Activated naive CD4-positive, alpha-beta T cell treated with anti-CD3 and anti-CD28 coated beads, Interleukin-2, amount 50 U/mL, for 24 hours (primary cell): ENCODE results near the gene CDH1.

Experiments used
- H3K27ac Mint-ChIP-seq: one replicate; pipeline ENCODE4 v1.8.0; 2021; ENCODE audit warnings: mild to moderate bottlenecking, mixed read lengths
- H3K27me3 Mint-ChIP-seq: one replicate; pipeline ENCODE4 v1.8.0; 2021; ENCODE audit warnings: mixed read lengths
- H3K36me3 Mint-ChIP-seq: one replicate; pipeline ENCODE4 v1.8.0; 2021; ENCODE audit warnings: mixed read lengths
- H3K4me1 Mint-ChIP-seq: one replicate; pipeline ENCODE4 v1.8.0; 2021; ENCODE audit warnings: mixed read lengths
- H3K4me3 Mint-ChIP-seq: one replicate; pipeline ENCODE4 v1.8.0; 2021; ENCODE audit warnings: mild to moderate bottlenecking, mixed read lengths
- H3K9me3 Mint-ChIP-seq: one replicate; pipeline ENCODE4 v1.8.0; 2021; ENCODE audit warnings: mixed read lengths

The CDH1 gene

GRCh38 chr16:68790130-68790761, 53.2 kb downstream of the CDH1 start:
- H3K27ac Mint-ChIP-seq = no peak overlapping the region
- no peak overlapping the region for H3K4me3 Mint-ChIP-seq
- H3K4me1 Mint-ChIP-seq = no peaks in the 10 kb centered on the region
- no peaks in the 10 kb centered on the region for H3K36me3 Mint-ChIP-seq
- no peaks in the 10 kb centered on the region for H3K27me3 Mint-ChIP-seq
- no peaks in the 10 kb centered on the region for H3K9me3 Mint-ChIP-seq

- Mint-ChIP-seq H3K27ac (no peak overlapping the region), H3K4me3 (no peak overlapping the region), H3K9me3 (no peaks in the 10 kb centered on the region), H3K36me3 (no peaks in the 10 kb centered on the region), H3K4me1 (no peaks in the 10 kb centered on the region), H3K27me3 (no peaks in the 10 kb centered on the region)
Observed at GRCh38 chr16:68790944-68791343, 53.9 kb downstream of the CDH1 start.

GRCh38 chr16:68792465-68793324, 55.6 kb downstream of the CDH1 start:
- Mint-ChIP-seq H3K9me3 (no peaks in the 10 kb centered on the region), H3K27me3 (no peaks in the 10 kb centered on the region), H3K4me1 (no peaks in the 10 kb centered on the region), H3K36me3 (no peaks in the 10 kb centered on the region), H3K27ac (no peak overlapping the region), H3K4me3 (no peak overlapping the region)

- H3K4me3 Mint-ChIP-seq = no peak overlapping the region
- H3K36me3 Mint-ChIP-seq = no peaks in the 10 kb centered on the region
- H3K9me3 Mint-ChIP-seq = no peaks in the 10 kb centered on the region
- no peak overlapping the region for H3K27ac Mint-ChIP-seq
- no peaks in the 10 kb centered on the region for H3K27me3 Mint-ChIP-seq
- no peaks in the 10 kb centered on the region for H3K4me1 Mint-ChIP-seq
Observed at GRCh38 chr16:68793401-68793857, 56.3 kb downstream of the CDH1 start.

GRCh38 chr16:68798398-68798797, 61.3 kb downstream of the CDH1 start:
- Mint-ChIP-seq H3K27ac (no peak overlapping the region), H3K27me3 (no peaks in the 10 kb centered on the region), H3K4me3 (no peak overlapping the region), H3K4me1 (no peaks in the 10 kb centered on the region), H3K9me3 (no peaks in the 10 kb centered on the region), H3K36me3 (no peaks in the 10 kb centered on the region)

GRCh38 chr16:68800257-68800875, 63.3 kb downstream of the CDH1 start:
- no peaks in the 10 kb centered on the region for H3K9me3 Mint-ChIP-seq
- no peaks in the 10 kb centered on the region for H3K4me1 Mint-ChIP-seq
- no peak overlapping the region for H3K4me3 Mint-ChIP-seq
- H3K27me3 Mint-ChIP-seq = no peaks in the 10 kb centered on the region
- no peak overlapping the region for H3K27ac Mint-ChIP-seq
- H3K36me3 Mint-ChIP-seq = no peaks in the 10 kb centered on the region

GRCh38 chr16:68802190-68802589, 65.1 kb downstream of the CDH1 start:
- H3K4me3 Mint-ChIP-seq = no peak overlapping the region
- H3K27me3 Mint-ChIP-seq = no peaks in the 10 kb centered on the region
- H3K36me3 Mint-ChIP-seq = no peaks in the 10 kb centered on the region
- H3K4me1 Mint-ChIP-seq = no peaks in the 10 kb centered on the region
- H3K27ac Mint-ChIP-seq = no peak overlapping the region
- H3K9me3 Mint-ChIP-seq = no peaks in the 10 kb centered on the region

- Mint-ChIP-seq H3K36me3 (no peaks in the 10 kb centered on the region), H3K4me3 (no peak overlapping the region), H3K9me3 (no peaks in the 10 kb centered on the region), H3K4me1 (no peaks in the 10 kb centered on the region), H3K27me3 (no peaks in the 10 kb centered on the region), H3K27ac (no peak overlapping the region)
Observed at GRCh38 chr16:68806422-68806821, 69.3 kb downstream of the CDH1 start.

GRCh38 chr16:68806981-68807380, 69.9 kb downstream of the CDH1 start:
- Mint-ChIP-seq H3K36me3 (no peaks in the 10 kb centered on the region), H3K4me3 (no peak overlapping the region), H3K27ac (no peak overlapping the region), H3K27me3 (no peaks in the 10 kb centered on the region), H3K4me1 (no peaks in the 10 kb centered on the region), H3K9me3 (no peaks in the 10 kb centered on the region)

- no peak overlapping the region for H3K4me3 Mint-ChIP-seq
- peaks cover 1% of the 10 kb centered on the region for H3K27me3 Mint-ChIP-seq
- no peaks in the 10 kb centered on the region for H3K9me3 Mint-ChIP-seq
- H3K4me1 Mint-ChIP-seq = no peaks in the 10 kb centered on the region
- H3K36me3 Mint-ChIP-seq = no peaks in the 10 kb centered on the region
- no peak overlapping the region for H3K27ac Mint-ChIP-seq
Observed at GRCh38 chr16:68814516-68814915, 77.4 kb downstream of the CDH1 start.

- no peaks in the 10 kb centered on the region for H3K9me3 Mint-ChIP-seq
- H3K4me3 Mint-ChIP-seq = no peak overlapping the region
- H3K36me3 Mint-ChIP-seq = no peaks in the 10 kb centered on the region
- no peak overlapping the region for H3K27ac Mint-ChIP-seq
- no peaks in the 10 kb centered on the region for H3K27me3 Mint-ChIP-seq
- no peaks in the 10 kb centered on the region for H3K4me1 Mint-ChIP-seq
Observed at GRCh38 chr16:68823401-68824135, 86.5 kb downstream of the CDH1 start.

- no peaks in the 10 kb centered on the region for H3K4me1 Mint-ChIP-seq
- no peaks in the 10 kb centered on the region for H3K9me3 Mint-ChIP-seq
- no peak overlapping the region for H3K4me3 Mint-ChIP-seq
- no peak overlapping the region for H3K27ac Mint-ChIP-seq
- no peaks in the 10 kb centered on the region for H3K36me3 Mint-ChIP-seq
- no peaks in the 10 kb centered on the region for H3K27me3 Mint-ChIP-seq
Observed at GRCh38 chr16:68825427-68825826, 88.3 kb downstream of the CDH1 start.

- H3K4me3 Mint-ChIP-seq = no peak overlapping the region
- no peak overlapping the region for H3K27ac Mint-ChIP-seq
- no peaks in the 10 kb centered on the region for H3K9me3 Mint-ChIP-seq
- H3K36me3 Mint-ChIP-seq = no peaks in the 10 kb centered on the region
- no peaks in the 10 kb centered on the region for H3K4me1 Mint-ChIP-seq
- no peaks in the 10 kb centered on the region for H3K27me3 Mint-ChIP-seq
Observed at GRCh38 chr16:68826652-68827051, 89.6 kb downstream of the CDH1 start.

- no peaks in the 10 kb centered on the region for H3K9me3 Mint-ChIP-seq
- H3K4me3 Mint-ChIP-seq = no peak overlapping the region
- no peaks in the 10 kb centered on the region for H3K4me1 Mint-ChIP-seq
- no peaks in the 10 kb centered on the region for H3K36me3 Mint-ChIP-seq
- no peak overlapping the region for H3K27ac Mint-ChIP-seq
- no peaks in the 10 kb centered on the region for H3K27me3 Mint-ChIP-seq
Observed at GRCh38 chr16:68833251-68833650, 96.2 kb downstream of the CDH1 start.

GRCh38 chr16:68834550-68834949, 97.5 kb downstream of the CDH1 start:
- Mint-ChIP-seq H3K27me3 (no peaks in the 10 kb centered on the region), H3K27ac (no peak overlapping the region), H3K36me3 (no peaks in the 10 kb centered on the region), H3K4me1 (no peaks in the 10 kb centered on the region), H3K4me3 (no peak overlapping the region), H3K9me3 (no peaks in the 10 kb centered on the region)
